Liver (tissue), 9 donors: ENCODE data around the gene IL23A. TPM values are rescaled to one million over a fixed set of nuclear protein-coding genes. Genes with fewer than 3 reads are reported as not detected.

Source experiments
- DNase-seq: peaks from one replicate; pipeline ENCODE4 v3.0.0-alpha.2; 2017; ENCODE audit warnings: low spot score
- H3K27ac ChIP-seq, 2 donors: one replicate each; pipeline ENCODE4 v1.7.0; 2013; ENCODE audit warnings: inconsistent platforms in 2 of 2, low read length in 2 of 2, control low read depth in 1 of 2, low read depth in 1 of 2, mild to moderate bottlenecking in 1 of 2
- H3K27me3 ChIP-seq, 4 donors: one replicate each; pipeline versions ENCODE4 v1.6.1 to v1.7.0; 2013; ENCODE audit warnings: low read length in 3 of 4, inconsistent platforms in 1 of 4, mild to moderate bottlenecking in 1 of 4, moderate library complexity in 1 of 4; ENCODE audit not compliant: control insufficient read depth in 4 of 4, insufficient read depth in 4 of 4
- H3K36me3 ChIP-seq, 4 donors: one replicate each; pipeline versions ENCODE4 v1.6.1 to v1.7.0; 2013; ENCODE audit warnings: low read length in 3 of 4, mild to moderate bottlenecking in 3 of 4, low read depth in 1 of 4, moderate library complexity in 1 of 4; ENCODE audit not compliant: control insufficient read depth in 4 of 4, insufficient read depth in 3 of 4
- H3K4me1 ChIP-seq, 4 donors: one replicate each; pipeline versions ENCODE4 v1.6.1 to v1.7.0; 2013; ENCODE audit warnings: low read length in 3 of 4, mild to moderate bottlenecking in 3 of 4, moderate library complexity in 1 of 4; ENCODE audit not compliant: control insufficient read depth in 4 of 4, insufficient read depth in 4 of 4
- H3K4me3 ChIP-seq, 3 donors: one replicate each; pipeline versions ENCODE4 v1.6.1 to v1.7.0; 2013; ENCODE audit warnings: low read length in 3 of 3, control low read depth in 1 of 3, low read depth in 1 of 3, mild to moderate bottlenecking in 1 of 3
- H3K9ac ChIP-seq, 2 donors: one replicate each; pipeline ENCODE4 v1.7.0; 2013; ENCODE audit warnings: low read length in 2 of 2, mild to moderate bottlenecking in 2 of 2, moderate library complexity in 2 of 2, control low read depth in 1 of 2, low read depth in 1 of 2
- H3K9me3 ChIP-seq, 4 donors: one replicate each; pipeline versions ENCODE4 v1.6.1 to v1.7.0; 2013; ENCODE audit warnings: low read length in 3 of 4; ENCODE audit not compliant: control insufficient read depth in 4 of 4
- EGR1 ChIP-seq, 2 donors: IDR thresholded peaks; 2 replicates each; pipeline ENCODE4 v1.6.1; 2016 to 2018; ENCODE audit warnings: antibody characterized with exemption in 2 of 2, low read depth in 2 of 2
- FOXA1 ChIP-seq: IDR thresholded peaks from 2 replicates; pipeline ENCODE4 v1.6.1; 2016; ENCODE audit warnings: antibody characterized with exemption
- FOXA2 ChIP-seq: IDR thresholded peaks from 2 replicates; pipeline ENCODE4 v1.6.1; 2016; ENCODE audit warnings: antibody characterized with exemption
- GABPA ChIP-seq, 2 donors: IDR thresholded peaks in 1 of 2; conservative IDR thresholded peaks in 1 of 2; 2 replicates each; pipeline ENCODE4 v1.6.1; 2016; ENCODE audit warnings: antibody characterized with exemption in 2 of 2, mild to moderate bottlenecking in 1 of 2, moderate library complexity in 1 of 2
- HNF4A ChIP-seq, 2 donors: conservative IDR thresholded peaks; 2 replicates each; pipeline ENCODE4 v1.6.1; 2016; ENCODE audit warnings: antibody characterized with exemption in 2 of 2, mild to moderate bottlenecking in 2 of 2
- HNF4G ChIP-seq: IDR thresholded peaks from 2 replicates; pipeline ENCODE4 v1.6.1; 2016; ENCODE audit warnings: antibody characterized with exemption
- JUND ChIP-seq, 2 donors: IDR thresholded peaks; 2 replicates each; pipeline ENCODE4 v1.6.1; 2016; ENCODE audit warnings: antibody characterized with exemption in 2 of 2
- NR2F2 ChIP-seq: IDR thresholded peaks from 2 replicates; pipeline ENCODE4 v1.6.1; 2016; ENCODE audit warnings: antibody characterized with exemption
- RAD21 ChIP-seq, 2 donors: IDR thresholded peaks; 2 replicates each; pipeline ENCODE4 v1.6.1; 2016; ENCODE audit warnings: antibody characterized with exemption in 2 of 2, mild to moderate bottlenecking in 2 of 2
- RXRA ChIP-seq, 2 donors: IDR thresholded peaks; 2 replicates each; pipeline ENCODE4 v1.6.1; 2017 to 2018; ENCODE audit warnings: antibody characterized with exemption in 2 of 2, mild to moderate bottlenecking in 1 of 2
- SP1 ChIP-seq: IDR thresholded peaks from 2 replicates; pipeline ENCODE4 v1.6.1; 2018; ENCODE audit warnings: antibody characterized with exemption, mild to moderate bottlenecking
- TAF1 ChIP-seq: conservative IDR thresholded peaks from 2 replicates; pipeline ENCODE4 v1.6.1; 2016; ENCODE audit warnings: antibody characterized with exemption, mild to moderate bottlenecking
- WGBS: extraction: QIAGEN DNeasy Blood & Tissue Kit; methylation state at CpG from one replicate; pipeline ENCODE4 v1.1.7; 2013; 5-methylcytosine and 5-hydroxymethylcytosine counted together
- polyA plus RNA-seq, 2 donors: library from polyadenylated mRNA; stranded (reverse) in 1 of 2; unstranded in 1 of 2; fragments of 200-250 nt in 1 of 2; fragments of >200 nt in 1 of 2; fragmentation: Nextera tagmentation in 1 of 2; extraction: Ambion mirVana in 1 of 2; gene quantifications; one replicate each; pipeline versions ENCODE4 v1.2.1 to v1.2.3, GENCODE V29; 2013 to 2015
- total RNA-seq, 2 donors: library from RNA; depleted of rRNA; stranded (reverse); fragments of >200 nt; gene quantifications; one replicate each; pipeline ENCODE4 v1.2.3, GENCODE V29; 2014
- TF ChIP-seq, protein P1 (sequence below): IDR thresholded peaks from 2 replicates; pipeline ENCODE4 v1.6.1; 2016; ENCODE audit warnings: antibody characterized with exemption
- TF ChIP-seq, protein P2 (sequence below): IDR thresholded peaks from 2 replicates; pipeline ENCODE4 v1.6.1; 2016; ENCODE audit warnings: antibody characterized with exemption, mild to moderate bottlenecking
- TF ChIP-seq, protein P3 (sequence below): fragments of 150-350 bp; IDR thresholded peaks from 2 replicates; pipeline ENCODE4 v1.5.1; 2017; ENCODE audit warnings: improper control_type of control experiment, low read depth, low read length; ENCODE audit not compliant: missing input control
- TF ChIP-seq, protein P4 (sequence below): IDR thresholded peaks from 2 replicates; pipeline ENCODE4 v1.6.1; 2016; ENCODE audit warnings: antibody characterized with exemption
- donor health status: healthy.
- donor health status: healthy.
- donor health status: healthy.
- donor health status: healthy.
- donor health status: healthy.

Gene IL23A
- total and polyA plus RNA-seq, 4 donors: 0.14 to 0.25 (median 0.22) TPM; not detected in 1

DNA sequence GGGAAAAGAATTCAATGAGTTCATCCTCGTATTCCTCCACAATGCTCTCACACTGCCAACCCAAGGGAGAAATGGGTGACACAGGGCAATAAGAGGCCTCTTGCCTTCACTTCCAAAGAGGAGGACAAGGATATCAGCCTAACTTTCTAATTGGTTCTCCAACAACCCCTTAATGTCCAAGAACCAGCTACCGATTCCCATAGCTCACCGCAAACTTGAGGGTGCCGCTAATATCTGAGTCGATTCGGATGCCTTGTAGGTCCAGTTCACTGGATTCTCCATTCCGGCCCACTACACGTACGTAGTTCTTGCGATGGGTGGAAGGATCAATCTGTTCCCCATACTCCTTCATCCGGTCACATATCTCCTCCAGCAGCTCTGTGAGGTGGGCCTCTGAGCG is 27.7 kb upstream of the IL23A start:
- no peak for DNase-seq
- Histone ChIP-seq H3K9me3 (no peaks in the 10 kb centered on the region), H3K36me3 (peaks cover 9 to 30% (median 20%) of the 10 kb centered on the region in 4 donors), H3K4me1 (peaks cover 0 to 26% (median 14%) of the 10 kb centered on the region in 4 donors), H3K27ac (no peak overlapping the region), H3K27me3 (no peaks in the 10 kb centered on the region), H3K9ac (no peak overlapping the region), H3K4me3 (no peak overlapping the region)
- 97% methylated on average over 12 of the region's 12 CpGs for WGBS
- TF ChIP-seq GABPA (IDR thresholded peaks at IDR 0.05 in 1 of 2, conservative IDR thresholded peaks at IDR 0.05 in 1 of 2) (no peak), FOXA1 (no peak), RXRA (IDR thresholded peaks at IDR 0.05) (no peak), TAF1 (no peak), HNF4G (no peak), FOXA2 (no peak), RAD21 (IDR thresholded peaks at IDR 0.05) (no peak), HNF4A (conservative IDR thresholded peaks at IDR 0.05) (no peak)
- TF ChIP-seq, protein P1, sequence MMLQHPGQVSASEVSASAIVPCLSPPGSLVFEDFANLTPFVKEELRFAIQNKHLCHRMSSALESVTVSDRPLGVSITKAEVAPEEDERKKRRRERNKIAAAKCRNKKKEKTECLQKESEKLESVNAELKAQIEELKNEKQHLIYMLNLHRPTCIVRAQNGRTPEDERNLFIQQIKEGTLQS: no peak
- TF ChIP-seq, protein P2, sequence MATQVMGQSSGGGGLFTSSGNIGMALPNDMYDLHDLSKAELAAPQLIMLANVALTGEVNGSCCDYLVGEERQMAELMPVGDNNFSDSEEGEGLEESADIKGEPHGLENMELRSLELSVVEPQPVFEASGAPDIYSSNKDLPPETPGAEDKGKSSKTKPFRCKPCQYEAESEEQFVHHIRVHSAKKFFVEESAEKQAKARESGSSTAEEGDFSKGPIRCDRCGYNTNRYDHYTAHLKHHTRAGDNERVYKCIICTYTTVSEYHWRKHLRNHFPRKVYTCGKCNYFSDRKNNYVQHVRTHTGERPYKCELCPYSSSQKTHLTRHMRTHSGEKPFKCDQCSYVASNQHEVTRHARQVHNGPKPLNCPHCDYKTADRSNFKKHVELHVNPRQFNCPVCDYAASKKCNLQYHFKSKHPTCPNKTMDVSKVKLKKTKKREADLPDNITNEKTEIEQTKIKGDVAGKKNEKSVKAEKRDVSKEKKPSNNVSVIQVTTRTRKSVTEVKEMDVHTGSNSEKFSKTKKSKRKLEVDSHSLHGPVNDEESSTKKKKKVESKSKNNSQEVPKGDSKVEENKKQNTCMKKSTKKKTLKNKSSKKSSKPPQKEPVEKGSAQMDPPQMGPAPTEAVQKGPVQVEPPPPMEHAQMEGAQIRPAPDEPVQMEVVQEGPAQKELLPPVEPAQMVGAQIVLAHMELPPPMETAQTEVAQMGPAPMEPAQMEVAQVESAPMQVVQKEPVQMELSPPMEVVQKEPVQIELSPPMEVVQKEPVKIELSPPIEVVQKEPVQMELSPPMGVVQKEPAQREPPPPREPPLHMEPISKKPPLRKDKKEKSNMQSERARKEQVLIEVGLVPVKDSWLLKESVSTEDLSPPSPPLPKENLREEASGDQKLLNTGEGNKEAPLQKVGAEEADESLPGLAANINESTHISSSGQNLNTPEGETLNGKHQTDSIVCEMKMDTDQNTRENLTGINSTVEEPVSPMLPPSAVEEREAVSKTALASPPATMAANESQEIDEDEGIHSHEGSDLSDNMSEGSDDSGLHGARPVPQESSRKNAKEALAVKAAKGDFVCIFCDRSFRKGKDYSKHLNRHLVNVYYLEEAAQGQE: no peak

DNA sequence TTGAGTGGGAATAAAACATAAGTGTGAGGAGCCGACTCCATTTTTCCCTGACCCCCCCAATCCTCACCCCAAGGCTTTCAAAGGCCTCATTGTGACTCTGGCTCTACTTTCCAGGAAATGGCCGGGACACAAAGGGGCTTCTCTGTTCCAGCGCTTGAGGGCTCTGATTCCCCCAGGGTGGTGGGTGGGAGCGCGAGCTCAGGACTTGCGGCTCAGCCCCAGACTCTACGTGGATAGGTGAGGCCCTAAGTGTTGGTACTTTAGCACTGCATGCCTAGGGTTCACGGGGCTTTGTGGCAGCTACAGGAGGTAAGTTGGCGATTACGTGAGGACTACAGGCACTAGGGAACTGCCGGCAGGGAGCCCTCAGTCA is 23.4 kb upstream of the IL23A start:
- no peaks in the 10 kb centered on the region for H3K9me3 ChIP-seq
- DNase-seq: no peak
- peak overlapping the region; percentile 67 to 81 (median 69) for H3K4me3 ChIP-seq
- H3K9ac ChIP-seq: peak overlapping the region; percentile 72 to 88
- peaks cover 17 to 35% (median 25%) of the 10 kb centered on the region in 4 donors for H3K36me3 ChIP-seq
- no peak for TF ChIP-seq EGR1 (IDR thresholded peaks at IDR 0.05; ENCODE audit: low read depth in 2 of 2)
- no peak for TF ChIP-seq JUND (IDR thresholded peaks at IDR 0.05)
- TF ChIP-seq, protein P3, sequence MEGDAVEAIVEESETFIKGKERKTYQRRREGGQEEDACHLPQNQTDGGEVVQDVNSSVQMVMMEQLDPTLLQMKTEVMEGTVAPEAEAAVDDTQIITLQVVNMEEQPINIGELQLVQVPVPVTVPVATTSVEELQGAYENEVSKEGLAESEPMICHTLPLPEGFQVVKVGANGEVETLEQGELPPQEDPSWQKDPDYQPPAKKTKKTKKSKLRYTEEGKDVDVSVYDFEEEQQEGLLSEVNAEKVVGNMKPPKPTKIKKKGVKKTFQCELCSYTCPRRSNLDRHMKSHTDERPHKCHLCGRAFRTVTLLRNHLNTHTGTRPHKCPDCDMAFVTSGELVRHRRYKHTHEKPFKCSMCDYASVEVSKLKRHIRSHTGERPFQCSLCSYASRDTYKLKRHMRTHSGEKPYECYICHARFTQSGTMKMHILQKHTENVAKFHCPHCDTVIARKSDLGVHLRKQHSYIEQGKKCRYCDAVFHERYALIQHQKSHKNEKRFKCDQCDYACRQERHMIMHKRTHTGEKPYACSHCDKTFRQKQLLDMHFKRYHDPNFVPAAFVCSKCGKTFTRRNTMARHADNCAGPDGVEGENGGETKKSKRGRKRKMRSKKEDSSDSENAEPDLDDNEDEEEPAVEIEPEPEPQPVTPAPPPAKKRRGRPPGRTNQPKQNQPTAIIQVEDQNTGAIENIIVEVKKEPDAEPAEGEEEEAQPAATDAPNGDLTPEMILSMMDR: no peak
- TF ChIP-seq, protein P1: no peak
- no peak for TF ChIP-seq RXRA (IDR thresholded peaks at IDR 0.05)
- TF ChIP-seq, protein P4, sequence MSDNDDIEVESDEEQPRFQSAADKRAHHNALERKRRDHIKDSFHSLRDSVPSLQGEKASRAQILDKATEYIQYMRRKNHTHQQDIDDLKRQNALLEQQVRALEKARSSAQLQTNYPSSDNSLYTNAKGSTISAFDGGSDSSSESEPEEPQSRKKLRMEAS: no peak
- no peak for TF ChIP-seq SP1
- no peak for TF ChIP-seq GABPA (IDR thresholded peaks at IDR 0.05 in 1 of 2, conservative IDR thresholded peaks at IDR 0.05 in 1 of 2)
- TF ChIP-seq TAF1: no peak
- no peak for TF ChIP-seq FOXA1
- TF ChIP-seq HNF4A (conservative IDR thresholded peaks at IDR 0.05): no peak
- no peak for TF ChIP-seq FOXA2
- TF ChIP-seq HNF4G: no peak
- no peak for TF ChIP-seq NR2F2
- H3K4me1 ChIP-seq: peaks cover 0 to 20% (median 14%) of the 10 kb centered on the region in 4 donors
- no peaks in the 10 kb centered on the region for H3K27me3 ChIP-seq
- H3K27ac ChIP-seq: peak overlapping the region; percentile 86 to 98
- WGBS: under 1% methylated on average over 11 of the region's 11 CpGs
